GM21529 (cell line): ENCODE measurements around the gene VSIG10L.

Experiments used
- ATAC-seq: cut with Tn5 transposase; IDR thresholded peaks from one replicate; pipeline ENCODE4 v1.9.1; 2021; ENCODE audit not compliant: unreplicated experiment

The VSIG10L gene

DNA sequence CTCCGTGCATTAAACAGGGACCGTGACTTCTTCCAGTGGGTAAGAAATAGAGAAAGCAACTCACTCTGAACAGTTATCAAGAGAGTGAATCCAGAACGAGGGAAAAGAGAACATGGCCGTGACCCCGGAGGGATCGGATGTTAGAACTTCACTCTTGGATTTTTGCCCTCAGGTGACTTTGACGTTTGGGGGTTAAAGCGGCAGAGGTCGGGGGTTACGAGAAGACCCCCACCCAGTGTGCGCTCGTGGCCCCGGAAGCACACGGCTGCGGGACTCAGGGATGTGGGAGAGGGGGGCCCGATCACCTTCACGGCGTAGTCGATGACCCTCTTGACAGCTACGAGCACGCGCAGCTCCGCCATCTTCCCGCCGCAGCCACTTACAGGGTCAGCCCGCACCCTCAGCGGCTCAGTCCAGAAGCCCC lies 24.0 kb upstream of the VSIG10L start, which contains the start of gene ETFB:
ETFB (minus strand) TSS at position 424 of the 424 bp plus-strand sequence; CDS start at position 362, 62 bp downstream.
- ATAC-seq: no peak

- ATAC-seq: no peak
Observed at GRCh38 chr19:51365211-51365964, 23.4 kb upstream of the VSIG10L start.

DNA sequence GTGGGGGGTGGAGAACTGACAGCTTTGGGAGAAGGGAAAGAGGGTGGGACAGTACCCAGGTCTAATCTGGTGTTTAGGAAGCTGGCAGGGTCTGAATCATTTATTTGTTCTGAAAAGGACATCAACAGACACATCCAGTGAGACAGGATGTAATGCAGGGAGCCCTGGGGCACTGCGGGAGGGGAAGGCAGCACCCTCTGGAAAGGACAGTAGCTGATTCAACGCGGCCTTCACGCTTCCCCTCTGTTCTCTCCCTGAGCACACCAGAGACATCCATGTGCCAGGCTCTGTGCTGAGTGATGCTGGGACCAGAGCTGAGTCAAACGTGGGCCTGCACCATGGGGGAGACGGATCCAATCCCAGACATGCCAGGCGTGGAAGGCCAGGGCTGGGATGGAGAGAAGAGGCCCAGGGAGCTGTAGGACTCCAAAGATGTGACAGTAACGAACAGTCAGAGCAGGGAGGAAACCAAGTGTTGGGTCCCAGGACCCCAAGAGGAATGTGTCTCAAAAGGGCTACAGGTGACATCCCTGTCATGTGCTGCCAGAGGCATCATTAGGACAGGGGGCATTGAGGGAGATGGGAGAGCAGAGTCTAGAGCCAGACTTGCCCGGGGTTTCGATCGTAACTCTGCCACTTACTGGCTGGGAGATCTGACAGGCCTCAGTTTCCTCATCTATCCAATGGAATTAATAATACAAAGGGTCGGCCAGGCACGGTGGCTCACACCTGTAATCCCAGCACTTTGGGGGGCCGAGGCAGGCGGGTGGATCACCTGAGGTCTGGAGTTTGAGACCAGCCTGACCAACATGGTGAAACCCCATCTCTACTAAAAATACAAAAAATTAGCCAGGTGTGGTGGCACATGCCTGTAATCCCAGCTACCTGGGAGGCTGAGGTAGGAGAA lies 22.5 kb upstream of the VSIG10L start:
- no peak for ATAC-seq

- no peak for ATAC-seq
Observed at GRCh38 chr19:51361239-51361638, 19.3 kb upstream of the VSIG10L start.

GRCh38 chr19:51359294-51359693 lies 17.4 kb upstream of the VSIG10L start:
- no peak for ATAC-seq

DNA sequence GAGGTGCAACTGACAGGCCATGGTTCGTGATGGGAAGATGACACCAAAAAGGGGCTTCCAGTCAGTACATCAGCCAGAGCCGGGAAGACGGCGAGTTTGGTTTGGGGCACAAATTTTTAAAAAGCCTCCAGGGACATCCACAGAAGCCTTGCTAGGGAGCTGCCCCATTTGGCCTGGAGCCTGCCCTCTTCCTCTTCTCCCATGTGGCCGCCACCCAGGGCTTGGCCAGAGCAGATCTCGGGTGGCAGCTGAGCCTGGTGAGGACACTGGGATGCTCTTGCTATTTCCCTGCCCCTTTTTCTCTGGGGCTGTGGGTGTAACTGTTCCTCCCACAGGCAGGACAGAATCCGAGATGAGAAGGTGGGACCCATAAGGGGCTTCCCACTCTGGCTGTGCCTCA lies 16.0 kb upstream of the VSIG10L start:
- ATAC-seq: no peak

DNA sequence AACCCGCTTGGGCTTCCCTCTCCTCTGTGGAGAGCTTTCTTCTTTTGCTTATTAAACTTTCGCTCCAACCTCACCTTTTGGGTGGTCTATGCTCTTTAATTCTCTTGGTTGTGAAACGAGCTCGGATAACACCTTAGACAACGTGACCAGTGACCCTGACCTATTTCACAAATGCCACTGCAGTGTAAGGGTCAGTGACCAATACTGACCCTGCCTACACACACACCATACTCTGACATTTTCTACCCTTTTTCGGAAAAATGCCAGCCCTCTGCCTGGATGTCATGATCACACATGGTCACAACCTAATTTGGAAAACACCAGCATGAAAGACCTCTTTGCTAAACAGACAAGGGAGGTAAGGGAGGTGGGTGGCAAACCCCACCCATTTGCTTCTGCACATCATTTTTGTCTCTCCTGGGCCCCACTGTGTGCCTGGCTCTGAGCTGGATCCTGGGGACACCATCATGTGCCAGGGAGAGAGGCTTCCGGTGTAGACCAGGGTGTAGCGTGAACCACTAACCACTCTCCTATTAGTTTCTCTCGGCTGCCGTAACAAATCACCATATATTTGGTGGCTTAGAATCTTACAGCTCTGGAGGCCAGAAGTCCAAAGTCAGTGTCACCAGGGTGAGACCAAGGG lies 14.3 kb upstream of the VSIG10L start:
- no peak for ATAC-seq

GRCh38 chr19:51354742-51355148 lies 12.8 kb upstream of the VSIG10L start:
- ATAC-seq: no peak

DNA sequence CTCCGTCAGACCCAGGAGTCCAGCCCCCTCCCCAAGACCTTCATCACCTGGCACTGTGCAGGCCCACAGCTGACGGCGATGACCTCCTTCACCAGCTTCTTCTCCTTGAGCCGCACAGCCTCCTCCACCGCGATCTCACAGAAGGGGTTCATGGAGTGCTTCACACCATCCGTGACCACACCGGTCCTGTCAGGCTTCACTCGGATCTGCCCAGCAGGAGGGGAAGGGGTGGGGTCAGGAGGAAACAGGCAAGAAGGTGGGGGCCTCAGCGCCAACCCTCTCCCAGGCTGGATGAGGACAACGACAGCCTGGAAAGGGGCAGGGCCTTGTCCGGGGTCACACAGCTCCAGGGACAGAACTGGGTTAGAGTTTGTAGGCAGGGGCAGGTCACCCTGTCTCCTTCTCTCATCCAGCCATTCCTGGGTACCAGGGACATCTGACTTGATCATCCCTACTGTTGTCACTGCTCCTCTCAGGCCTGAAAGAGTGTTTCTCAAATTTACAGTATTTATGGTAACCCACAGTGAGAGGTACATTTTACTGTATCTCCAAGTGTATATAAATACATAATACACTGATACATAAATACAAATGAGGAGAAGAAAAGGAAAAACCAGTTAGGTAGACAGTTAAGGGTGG lies 12.3 kb upstream of the VSIG10L start:
- no peak for ATAC-seq

GRCh38 chr19:51352783-51353360 lies 10.9 kb upstream of the VSIG10L start:
- no peak for ATAC-seq

- no peak for ATAC-seq
Observed at GRCh38 chr19:51351266-51351990, 9.5 kb upstream of the VSIG10L start.

DNA sequence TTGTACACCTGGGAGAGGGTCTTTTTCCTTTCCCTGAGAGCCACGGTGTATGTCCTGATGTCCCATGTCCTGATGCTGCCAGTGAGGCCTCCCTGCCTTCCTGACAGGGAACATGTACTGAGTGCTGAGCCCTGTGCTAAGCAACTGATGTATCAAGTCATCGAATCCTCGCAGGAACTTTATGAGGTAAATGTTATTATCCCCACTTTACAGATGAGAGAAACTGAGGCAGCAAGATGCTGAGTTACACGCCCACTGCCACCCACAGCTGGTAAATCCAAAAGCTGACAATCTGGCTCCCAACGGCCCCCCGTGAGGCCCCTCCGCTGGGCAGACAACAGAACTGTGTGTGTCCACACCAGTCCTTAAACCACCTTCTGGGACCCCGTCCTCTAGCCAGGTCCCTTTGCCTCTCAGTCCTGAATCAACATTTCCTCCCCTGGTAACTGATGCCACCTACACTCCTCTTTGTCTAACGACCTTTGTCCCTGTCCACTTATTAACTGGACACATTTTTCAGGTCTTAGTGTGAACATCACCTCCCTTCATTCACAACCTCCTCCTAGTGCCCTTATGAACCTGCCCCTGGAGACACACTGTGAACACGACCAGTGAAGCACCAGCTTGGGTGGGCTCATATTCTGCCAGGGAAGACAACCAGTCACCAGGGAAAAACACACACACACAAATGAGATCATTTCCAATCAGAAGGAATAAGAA lies 5.4 kb upstream of the VSIG10L start:
- ATAC-seq: no peak

- no peak for ATAC-seq
Observed at GRCh38 chr19:51346742-51347141, 4.8 kb upstream of the VSIG10L start.

- no peak for ATAC-seq
Observed at GRCh38 chr19:51345076-51345620, 3.2 kb upstream of the VSIG10L start.

DNA sequence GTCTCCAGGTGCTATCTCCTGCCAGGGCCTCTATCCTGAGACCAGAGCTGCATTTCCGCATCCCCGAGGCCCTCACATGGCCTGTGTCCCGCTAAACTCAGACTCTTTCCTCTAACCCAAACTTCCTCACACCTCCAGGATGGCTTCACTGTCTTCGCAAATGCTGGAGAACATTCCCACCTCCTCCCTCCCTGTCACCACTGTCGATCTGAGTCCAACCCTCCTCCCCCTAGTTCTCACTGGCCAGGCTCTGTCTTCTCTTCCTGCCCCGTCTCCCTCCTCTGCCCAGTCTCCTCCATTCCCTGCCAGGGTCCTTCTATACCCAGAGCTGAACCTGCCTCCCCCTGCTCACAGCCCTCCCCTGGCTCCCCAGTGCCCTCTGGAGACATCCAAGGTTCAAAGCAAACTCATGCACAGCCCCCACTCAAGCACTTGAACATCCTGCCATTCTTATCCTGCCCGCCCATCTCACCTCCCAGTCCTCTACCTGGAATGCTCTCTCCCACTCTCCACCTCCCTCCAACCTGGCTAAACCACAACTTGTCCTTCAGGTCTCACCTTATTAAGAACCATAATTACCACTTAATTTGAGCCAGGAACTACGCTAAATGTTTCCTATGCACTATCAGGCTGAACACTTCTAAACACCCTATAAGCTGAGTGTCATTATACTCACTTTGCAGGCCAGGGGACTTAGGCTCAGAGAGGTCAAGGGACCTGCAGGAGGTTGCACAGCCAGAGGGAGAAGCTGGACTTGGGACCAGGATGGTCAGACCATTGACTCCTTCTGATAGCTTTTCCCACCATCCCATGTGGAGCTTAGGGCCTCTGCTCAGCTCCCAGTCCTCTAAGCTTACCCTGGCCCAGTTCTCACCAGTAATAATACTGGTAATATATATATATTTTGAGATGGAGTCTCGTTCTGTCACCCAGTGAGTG lies 961 bp upstream of the VSIG10L start:
- no peak for ATAC-seq

- ATAC-seq: no peak
Observed at GRCh38 chr19:51341066-51341465, 873 bp downstream of the VSIG10L start.

DNA sequence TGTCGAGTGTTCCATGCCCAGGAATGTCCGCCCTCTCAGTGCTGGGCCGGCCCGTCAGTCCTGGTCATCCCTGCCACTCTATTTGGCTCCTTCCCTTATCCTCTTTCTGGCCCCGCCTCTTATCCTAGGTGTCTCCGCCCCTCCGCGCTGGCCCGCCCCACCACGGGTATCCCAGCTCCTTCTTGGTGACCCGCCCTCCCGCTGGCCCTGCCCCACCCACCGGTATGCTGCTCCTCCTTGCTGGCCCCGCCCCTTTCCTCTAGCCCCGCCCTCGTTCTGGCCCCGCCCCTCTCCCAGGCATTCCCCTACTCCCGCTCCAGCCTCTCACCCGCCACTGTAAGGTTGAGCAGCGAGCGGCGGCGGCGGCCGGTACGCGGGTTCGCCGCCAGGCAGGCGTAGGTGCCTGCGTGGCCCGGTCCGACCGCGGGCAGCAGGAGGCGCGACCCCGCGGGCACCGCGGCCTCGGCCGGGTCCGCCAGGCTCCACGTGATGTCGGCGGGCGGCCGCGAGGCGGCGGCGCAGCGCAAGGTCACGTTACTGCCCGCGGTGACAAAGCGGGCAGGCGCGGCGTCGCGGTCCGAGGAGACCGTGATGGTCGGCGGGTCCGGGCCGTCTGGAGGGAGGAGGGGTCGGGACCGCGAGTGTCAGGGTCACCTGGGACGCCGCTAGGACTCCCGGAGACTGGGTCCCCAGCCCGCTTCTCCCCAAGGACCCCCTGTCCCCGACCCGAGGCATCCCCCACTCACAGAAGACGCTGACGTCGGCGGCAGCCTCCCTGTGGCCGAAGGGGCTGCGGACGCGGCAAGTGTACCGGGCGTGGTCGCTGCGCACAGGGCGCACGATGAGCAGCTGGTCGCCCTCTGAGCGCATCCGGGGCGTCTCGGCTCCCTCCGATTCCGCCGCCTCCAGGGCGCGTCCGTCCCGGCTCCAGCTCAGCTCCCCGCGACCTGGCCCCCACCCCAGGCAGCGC lies 2.0 kb downstream of the VSIG10L start:
- peak; percentile 42 for ATAC-seq
